Activated T-helper 1 cell treated with anti-CD3 and anti-CD28 coated beads, Interleukin-12 subunit alpha, Interleukin-12 subunit beta, Interleukin-2, Interleukin-4 antibody, amounts not matched to agents 30 ng/mL and 10 ng/mL and 1 ng/mL, durations not matched to agents 14 hours and 24 hours and 36 hours (primary cell): ENCODE data around the gene FN1. TPM values are rescaled to one million over a fixed set of nuclear protein-coding genes. Genes with fewer than 3 reads are reported as not detected.

Experiments used
- DNase-seq: peaks from one replicate; pipeline ENCODE4 v3.0.0; 2021; ENCODE audit warnings: low spot score
- H3K27ac Mint-ChIP-seq: one replicate; pipeline ENCODE4 v1.8.0; 2021; ENCODE audit warnings: mild to moderate bottlenecking, mixed read lengths
- H3K27me3 Mint-ChIP-seq: one replicate; pipeline ENCODE4 v1.8.0; 2022; ENCODE audit warnings: mild to moderate bottlenecking, moderate library complexity, mixed read lengths; ENCODE audit not compliant: insufficient read depth
- H3K36me3 Mint-ChIP-seq: one replicate; pipeline ENCODE4 v1.8.0; 2021; ENCODE audit warnings: low read depth, mixed read lengths
- H3K4me1 Mint-ChIP-seq: one replicate; pipeline ENCODE4 v1.8.0; 2021; ENCODE audit warnings: low read depth, mixed read lengths
- H3K4me3 Mint-ChIP-seq: one replicate; pipeline ENCODE4 v1.8.0; 2021; ENCODE audit warnings: mild to moderate bottlenecking, moderate library complexity, mixed read lengths
- H3K9me3 Mint-ChIP-seq: one replicate; pipeline ENCODE4 v1.8.0; 2021; ENCODE audit warnings: mixed read lengths
- intact Hi-C: fragments of 100-400 bp; cut with micrococcal nuclease; formaldehyde crosslinking; loops from one replicate; pipeline ENCODE4 v1.15.1; 2024
- total RNA-seq: library from RNA; stranded (reverse); gene quantifications from 2 replicates; pipeline ENCODE4 v1.2.3, GENCODE V29; 2022

The FN1 gene
- total RNA-seq, 1 donor from 2014 or later: 1.6 TPM

DNA sequence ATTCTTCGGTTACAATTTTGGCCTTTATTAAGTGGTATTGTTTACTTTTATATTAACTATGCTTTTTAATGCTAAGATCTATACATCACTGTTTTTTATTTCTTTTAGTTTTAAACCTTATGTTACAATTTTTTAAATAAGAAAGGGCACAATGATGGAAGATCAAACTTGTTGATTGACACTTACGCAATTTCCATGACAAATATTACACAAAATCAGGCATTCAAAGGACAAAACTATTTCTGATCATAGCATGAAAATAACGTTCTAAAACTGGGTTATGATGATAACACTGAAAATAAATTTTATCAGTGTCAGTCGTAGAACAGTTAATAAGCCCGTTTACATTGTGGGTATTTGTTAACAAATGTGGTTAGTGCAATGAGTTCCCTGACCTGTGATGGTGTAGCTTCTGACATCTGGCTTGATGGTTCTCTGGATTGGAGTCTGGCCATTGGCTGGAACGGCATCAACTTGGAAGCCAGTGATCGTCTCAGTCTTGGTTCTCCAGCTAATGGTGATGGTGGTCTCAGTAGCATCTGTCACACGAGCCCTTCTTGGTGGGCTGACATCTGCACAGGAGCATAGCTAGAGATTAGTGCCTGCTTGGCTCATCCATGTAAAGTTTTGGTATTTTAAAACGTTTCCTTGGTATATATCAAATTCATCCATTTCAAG, 59.6 kb downstream of the FN1 start:
- peaks cover 10% of the 10 kb centered on the region for H3K36me3 Mint-ChIP-seq
- intact Hi-C loops: no loop called here
- peaks cover 10% of the 10 kb centered on the region for H3K9me3 Mint-ChIP-seq
- H3K27me3 Mint-ChIP-seq: no peaks in the 10 kb centered on the region
- H3K27ac Mint-ChIP-seq: no peak overlapping the region
- DNase-seq: no peak
- H3K4me3 Mint-ChIP-seq: no peak overlapping the region
- H3K4me1 Mint-ChIP-seq: no peaks in the 10 kb centered on the region

DNA sequence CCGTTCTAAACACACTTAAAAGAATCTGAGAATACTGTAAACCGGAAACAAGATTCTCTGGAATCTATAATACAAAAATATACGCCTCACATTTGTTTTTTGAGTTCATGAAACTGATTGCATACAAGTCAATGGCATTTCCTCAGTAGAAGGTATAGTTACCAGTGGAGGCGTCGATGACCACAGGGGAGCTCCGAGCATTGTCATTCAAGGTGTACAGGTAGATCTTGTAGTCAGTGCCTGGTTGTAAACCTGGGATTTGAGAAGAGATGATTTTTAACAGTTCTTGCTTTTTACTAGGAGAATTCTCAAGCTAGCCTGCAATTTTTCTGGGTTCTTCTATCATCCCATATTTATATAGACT, 60.4 kb downstream of the FN1 start:
- Mint-ChIP-seq H3K9me3 (peaks cover 10% of the 10 kb centered on the region), H3K27ac (no peak overlapping the region), H3K4me1 (no peaks in the 10 kb centered on the region), H3K36me3 (peaks cover 10% of the 10 kb centered on the region), H3K4me3 (no peak overlapping the region), H3K27me3 (no peaks in the 10 kb centered on the region)
- DNase-seq: no peak
- intact Hi-C loops: no loop called here

- Mint-ChIP-seq H3K27ac (no peak overlapping the region), H3K4me3 (no peak overlapping the region), H3K27me3 (no peaks in the 10 kb centered on the region), H3K9me3 (peaks cover 10% of the 10 kb centered on the region), H3K4me1 (no peaks in the 10 kb centered on the region), H3K36me3 (peaks cover 12% of the 10 kb centered on the region)
- DNase-seq: no peak
- intact Hi-C loops: no loop called here
These were observed 61.0 kb downstream of the FN1 start for GRCh38 chr2:215374642-215375466.

DNA sequence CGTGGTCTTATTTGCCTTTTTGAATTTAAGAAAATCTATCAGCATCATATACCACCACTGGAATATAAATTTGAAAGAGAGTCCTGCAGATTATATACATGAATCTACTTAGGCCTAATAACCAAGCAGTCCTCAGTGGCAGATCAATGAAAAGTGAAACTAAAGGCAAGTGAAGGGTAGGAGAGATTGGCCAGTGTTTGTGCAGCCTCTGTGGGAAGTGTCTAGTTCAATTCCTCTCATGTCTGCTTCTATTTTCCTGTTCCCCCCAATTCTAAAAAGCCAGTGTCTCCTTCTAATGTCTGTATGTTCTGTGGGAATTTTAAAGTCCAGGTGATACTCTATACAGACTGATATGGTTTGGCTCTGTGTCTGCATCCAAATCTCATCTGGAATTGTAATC, 61.9 kb downstream of the FN1 start:
- Mint-ChIP-seq H3K36me3 (peaks cover 12% of the 10 kb centered on the region), H3K27ac (no peak overlapping the region), H3K4me3 (no peak overlapping the region), H3K4me1 (no peaks in the 10 kb centered on the region), H3K27me3 (no peaks in the 10 kb centered on the region), H3K9me3 (peaks cover 10% of the 10 kb centered on the region)
- intact Hi-C loops: no loop called here
- DNase-seq: no peak

DNA sequence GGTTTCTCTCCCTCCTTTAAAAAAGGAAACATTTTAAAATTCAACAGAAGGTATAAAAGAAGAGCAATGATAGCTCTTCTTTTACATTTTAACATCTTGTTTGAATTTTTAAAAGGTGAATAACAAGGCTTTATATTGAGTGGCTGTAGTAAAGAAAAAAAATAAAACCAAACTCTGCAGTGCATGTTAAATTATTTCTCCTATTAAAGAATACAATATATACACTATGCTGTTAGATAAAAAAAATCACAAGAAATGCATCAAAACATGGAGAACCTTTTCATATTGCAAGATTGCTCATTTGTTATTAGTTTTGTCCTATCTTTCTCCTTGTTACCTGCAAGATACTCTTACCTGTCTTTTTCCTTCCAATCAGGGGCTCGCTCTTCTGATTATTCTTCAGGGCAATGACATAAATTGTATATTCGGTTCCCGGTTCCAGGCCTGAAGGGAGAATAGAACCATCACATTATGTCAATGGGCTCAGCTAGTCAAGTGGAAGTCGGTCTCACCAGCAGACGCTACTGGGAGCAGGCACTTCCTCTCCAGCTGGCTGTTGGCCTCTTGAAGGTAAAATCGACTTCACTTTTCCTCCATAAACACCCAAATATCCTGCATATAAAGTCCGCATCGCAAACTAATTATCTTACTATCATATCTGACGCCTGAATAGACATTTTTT, 62.8 kb downstream of the FN1 start:
- Mint-ChIP-seq H3K4me3 (no peak overlapping the region), H3K9me3 (peaks cover 10% of the 10 kb centered on the region), H3K4me1 (no peaks in the 10 kb centered on the region), H3K36me3 (peaks cover 12% of the 10 kb centered on the region), H3K27ac (no peak overlapping the region), H3K27me3 (no peaks in the 10 kb centered on the region)
- DNase-seq: no peak
- intact Hi-C loops: no loop called here

DNA sequence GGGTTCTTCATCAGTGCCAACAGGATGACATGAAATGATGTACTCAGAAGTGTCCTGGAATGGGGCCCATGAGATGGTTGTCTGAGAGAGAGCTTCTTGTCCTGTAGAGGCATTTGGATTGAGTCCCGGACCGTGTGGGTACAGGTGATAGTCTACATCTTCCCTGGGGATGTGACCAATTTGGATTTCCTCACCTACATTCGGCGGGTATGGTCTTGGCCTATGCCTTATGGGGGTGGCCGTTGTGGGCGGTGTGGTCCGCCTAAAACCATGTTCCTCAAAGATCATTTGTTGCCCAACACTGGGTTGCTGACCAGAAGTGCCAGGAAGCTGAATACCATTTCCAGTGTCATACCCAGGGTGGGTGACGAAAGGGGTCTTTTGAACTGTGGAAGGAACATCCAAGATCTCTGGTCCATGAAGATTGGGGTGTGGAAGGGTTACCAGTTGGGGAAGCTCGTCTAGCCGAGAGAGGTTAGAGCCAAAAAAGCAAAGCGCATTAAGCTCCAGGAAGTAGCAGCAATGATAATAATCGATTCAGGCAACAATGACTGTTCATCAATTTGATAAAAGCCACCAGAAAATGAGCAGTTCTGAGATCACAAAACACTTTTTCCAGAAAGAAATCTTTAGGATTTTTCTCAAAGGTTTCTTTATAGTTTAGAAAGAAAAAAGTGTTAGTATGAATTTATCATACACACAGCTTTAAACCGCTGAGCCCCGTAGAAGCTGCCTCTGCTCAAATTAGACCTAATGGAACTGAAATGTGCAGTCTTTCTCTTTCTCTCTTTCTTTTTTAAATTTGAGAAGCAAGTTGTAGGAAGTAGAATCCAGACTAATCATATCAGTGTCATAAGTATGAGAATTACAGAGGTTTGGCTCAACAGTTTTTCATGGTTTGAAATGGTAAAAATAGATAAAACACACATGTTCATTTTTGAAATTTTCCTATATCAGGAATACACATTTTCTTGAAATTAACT, 63.7 kb downstream of the FN1 start:
- no peak for DNase-seq
- no peaks in the 10 kb centered on the region for H3K27me3 Mint-ChIP-seq
- intact Hi-C loops: no loop called here

DNA sequence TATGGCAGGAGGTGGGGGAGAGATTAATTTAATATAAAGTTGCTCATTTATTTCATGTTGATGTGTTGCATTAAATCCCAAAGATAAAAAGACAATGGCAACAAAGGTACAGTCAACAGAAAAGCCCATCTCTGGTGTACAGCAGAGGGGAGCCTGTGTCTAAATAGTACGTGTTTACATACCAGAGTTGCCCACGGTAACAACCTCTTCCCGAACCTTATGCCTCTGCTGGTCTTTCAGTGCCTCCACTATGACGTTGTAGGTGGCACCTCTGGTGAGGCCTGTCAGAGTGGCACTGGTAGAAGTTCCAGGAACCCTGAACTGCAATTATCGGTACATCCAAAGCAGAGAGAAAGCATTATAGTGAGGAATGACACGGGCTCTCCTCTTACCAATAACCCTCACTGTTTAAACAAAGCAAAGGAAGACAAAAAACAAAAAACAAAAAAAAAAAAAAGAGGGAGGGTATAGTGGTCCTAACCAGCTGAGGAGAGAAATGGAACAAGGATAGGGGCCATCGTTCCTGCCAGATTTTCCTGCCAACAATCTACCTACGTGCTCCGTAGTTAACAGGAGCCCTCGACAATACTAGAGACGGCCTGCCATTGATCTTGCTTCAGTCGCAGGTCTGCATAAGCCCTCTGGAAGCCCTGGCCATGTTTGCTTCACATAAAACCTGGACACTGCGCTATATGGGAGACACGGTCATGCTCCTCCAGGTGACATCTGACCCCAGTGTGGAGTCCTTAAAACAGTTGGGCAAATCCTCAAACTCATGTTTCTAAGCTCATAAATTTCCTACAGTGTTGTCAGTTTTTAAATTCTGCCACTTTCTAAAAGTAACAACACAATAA, 65.5 kb downstream of the FN1 start:
- H3K4me1 Mint-ChIP-seq: no peaks in the 10 kb centered on the region
- intact Hi-C loops: no loop called here
- H3K4me3 Mint-ChIP-seq: no peak overlapping the region
- H3K36me3 Mint-ChIP-seq: peaks cover 14% of the 10 kb centered on the region
- peaks cover 10% of the 10 kb centered on the region for H3K9me3 Mint-ChIP-seq
- H3K27me3 Mint-ChIP-seq: no peaks in the 10 kb centered on the region
- no peak for DNase-seq
- no peak overlapping the region for H3K27ac Mint-ChIP-seq

More for the DNA sequence above, 63.7 kb downstream of the FN1 start:
- no peak overlapping the region for H3K4me3 Mint-ChIP-seq
- no peak overlapping the region for H3K27ac Mint-ChIP-seq
- no peaks in the 10 kb centered on the region for H3K4me1 Mint-ChIP-seq
- H3K9me3 Mint-ChIP-seq: peaks cover 10% of the 10 kb centered on the region
- H3K36me3 Mint-ChIP-seq: peaks cover 12% of the 10 kb centered on the region

DNA sequence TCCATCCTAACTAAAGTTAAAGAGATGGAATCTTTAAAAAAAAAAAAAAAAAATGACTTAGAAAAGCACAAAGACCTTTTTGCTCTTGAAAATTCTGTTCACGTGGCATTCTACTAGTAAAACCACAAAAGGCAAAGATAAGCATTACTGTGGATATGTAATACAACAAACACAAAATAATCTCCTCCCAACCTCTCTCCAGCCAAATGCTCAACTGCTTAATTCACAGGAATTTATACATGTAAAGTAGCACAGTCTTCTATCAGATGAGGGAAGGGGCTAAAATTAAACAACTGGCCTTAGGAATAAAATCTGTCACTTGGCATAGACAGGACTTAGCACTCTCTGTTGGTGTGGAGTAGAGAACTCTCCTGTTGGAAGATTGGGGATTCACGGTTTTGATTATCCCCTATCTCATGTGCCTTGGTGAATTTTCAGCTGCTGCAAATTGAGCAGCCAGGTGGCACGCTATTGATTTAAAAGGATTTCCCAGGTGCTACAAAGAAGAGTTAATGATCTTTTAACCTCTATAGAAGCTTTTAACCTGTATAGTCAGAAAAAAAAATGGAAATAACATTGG, 66.6 kb downstream of the FN1 start:
- H3K4me3 Mint-ChIP-seq: no peak overlapping the region
- peaks cover 4% of the 10 kb centered on the region for H3K9me3 Mint-ChIP-seq
- no peaks in the 10 kb centered on the region for H3K27me3 Mint-ChIP-seq
- H3K27ac Mint-ChIP-seq: no peak overlapping the region
- no peaks in the 10 kb centered on the region for H3K4me1 Mint-ChIP-seq
- DNase-seq: no peak
- intact Hi-C loops: no loop called here
- H3K36me3 Mint-ChIP-seq: peaks cover 11% of the 10 kb centered on the region

DNA sequence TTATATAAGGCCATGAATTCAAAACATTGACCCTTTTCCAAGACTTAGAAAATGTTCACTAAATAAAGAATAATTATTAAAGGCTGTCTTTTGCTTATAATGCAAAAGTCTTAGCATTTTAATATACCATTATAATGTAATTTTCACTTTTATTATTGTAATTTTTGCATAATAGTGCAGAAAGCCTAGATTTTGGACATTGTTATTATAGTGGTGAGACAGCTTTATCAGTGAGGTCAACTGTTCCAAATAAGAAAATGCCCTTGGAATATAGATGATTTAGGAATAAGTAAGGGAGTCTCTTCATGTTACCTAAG, 67.4 kb downstream of the FN1 start:
- peaks cover 12% of the 10 kb centered on the region for H3K36me3 Mint-ChIP-seq
- no peaks in the 10 kb centered on the region for H3K4me1 Mint-ChIP-seq
- H3K27me3 Mint-ChIP-seq: no peaks in the 10 kb centered on the region
- no peaks in the 10 kb centered on the region for H3K9me3 Mint-ChIP-seq
- H3K27ac Mint-ChIP-seq: no peak overlapping the region
- intact Hi-C loops: no loop called here
- H3K4me3 Mint-ChIP-seq: no peak overlapping the region
- no peak for DNase-seq

DNA sequence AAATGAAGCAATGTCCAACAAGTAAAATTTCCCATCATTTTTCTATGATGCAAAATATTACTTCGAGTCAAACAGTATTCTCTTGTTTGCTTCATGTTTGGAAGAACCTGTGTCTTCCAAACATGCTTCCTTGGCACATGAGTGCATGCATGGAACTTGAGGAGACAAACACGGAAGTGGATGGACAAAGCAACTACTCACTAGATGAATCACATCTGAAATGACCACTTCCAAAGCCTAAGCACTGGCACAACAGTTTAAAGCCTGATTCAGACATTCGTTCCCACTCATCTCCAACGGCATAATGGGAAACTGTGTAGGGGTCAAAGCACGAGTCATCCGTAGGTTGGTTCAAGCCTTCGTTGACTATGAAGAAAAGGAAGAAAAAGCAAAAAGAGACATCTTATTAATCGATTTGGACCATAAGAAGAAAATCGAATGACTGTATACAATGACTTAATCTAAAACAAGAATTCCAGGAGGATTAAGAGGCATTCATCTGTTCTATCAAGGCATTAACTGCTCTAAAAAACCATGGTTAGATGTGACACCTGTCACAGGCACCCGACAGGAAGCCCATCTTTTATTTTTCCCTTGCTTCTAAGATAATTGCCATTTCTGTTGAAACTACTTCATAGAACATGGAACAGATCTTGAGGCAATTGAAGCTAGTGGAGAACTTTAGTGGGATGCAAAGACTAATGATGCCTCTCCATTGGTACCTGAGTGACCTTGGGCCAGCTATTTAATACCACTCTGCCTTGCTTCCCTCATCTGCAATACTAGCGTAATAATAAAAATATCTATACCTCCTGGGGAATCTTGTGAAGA, 68.0 kb downstream of the FN1 start:
- Mint-ChIP-seq H3K4me1 (no peaks in the 10 kb centered on the region), H3K27me3 (no peaks in the 10 kb centered on the region), H3K9me3 (no peaks in the 10 kb centered on the region), H3K27ac (no peak overlapping the region), H3K4me3 (no peak overlapping the region), H3K36me3 (peaks cover 14% of the 10 kb centered on the region)
- DNase-seq: no peak
- intact Hi-C loops: no loop called here

DNA sequence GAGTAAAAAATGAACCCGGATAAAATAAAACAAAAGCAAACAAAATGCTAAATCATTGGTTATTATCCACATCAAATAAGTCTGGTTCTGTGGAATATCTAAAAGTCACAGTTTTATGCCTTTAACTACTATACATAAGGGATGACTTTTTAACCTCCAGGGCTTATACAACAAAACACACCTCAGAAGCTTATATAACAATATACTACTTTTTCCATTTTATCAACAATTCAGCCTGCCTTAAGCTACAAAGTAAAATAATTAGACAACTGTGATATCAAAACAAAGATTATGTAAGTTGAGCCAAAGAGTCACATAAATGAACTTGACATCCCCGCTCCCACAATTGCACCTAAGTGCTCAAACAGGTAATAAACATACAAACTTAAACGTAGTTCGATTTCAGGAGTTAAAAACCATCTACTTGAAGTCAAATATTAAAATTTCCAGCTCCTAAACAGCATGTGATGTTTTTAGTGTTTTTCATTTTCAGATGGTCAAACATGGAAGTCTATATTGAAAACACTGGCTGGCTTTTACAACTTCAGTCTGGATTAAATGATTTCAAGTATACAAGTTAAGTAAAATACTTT, 69.3 kb downstream of the FN1 start:
- H3K36me3 Mint-ChIP-seq: peaks cover 16% of the 10 kb centered on the region
- intact Hi-C loops: no loop called here
- no peaks in the 10 kb centered on the region for H3K27me3 Mint-ChIP-seq
- no peak overlapping the region for H3K27ac Mint-ChIP-seq
- no peak overlapping the region for H3K4me3 Mint-ChIP-seq
- no peak for DNase-seq
- H3K4me1 Mint-ChIP-seq: no peaks in the 10 kb centered on the region
- H3K9me3 Mint-ChIP-seq: no peaks in the 10 kb centered on the region
